Aorta (tissue), 5 donors: ENCODE data around the gene SEMA6A. TPM values are rescaled to one million over a fixed set of nuclear protein-coding genes. Genes with fewer than 3 reads are reported as not detected.
"Not testable (repeated sequence)": the region's sequence is repeated elsewhere in the genome, so short reads cannot be mapped to it uniquely, and the experiment has no call there.

Source experiments
- ATAC-seq: fragments of 200-7000 bp; cut with Tn5 transposase; one replicate; pipeline ENCODE4 v1.9.1; 2022; ENCODE audit warnings: moderate library complexity; ENCODE audit not compliant: low FRiP score
- DNase-seq, 2 donors: peaks; one replicate each; pipeline ENCODE4 v3.0.0-alpha.2; 2020
- H3K27ac ChIP-seq, 2 donors: one replicate each; pipeline ENCODE4 v1.5.1; 2013; ENCODE audit warnings: low read length in 2 of 2, mild to moderate bottlenecking in 2 of 2, moderate library complexity in 2 of 2, control low read depth in 1 of 2, inconsistent platforms in 1 of 2, low read depth in 1 of 2
- H3K27me3 ChIP-seq, 2 donors: one replicate each; pipeline ENCODE4 v1.6.1; 2013; ENCODE audit warnings: control low read depth in 1 of 2, low read length in 1 of 2, mild to moderate bottlenecking in 1 of 2, moderate library complexity in 1 of 2; ENCODE audit not compliant: insufficient read depth in 2 of 2, control insufficient read depth in 1 of 2
- H3K36me3 ChIP-seq, 2 donors: one replicate each; pipeline ENCODE4 v1.6.1; 2013; ENCODE audit warnings: control low read depth in 1 of 2, low read length in 1 of 2, mild to moderate bottlenecking in 1 of 2; ENCODE audit not compliant: insufficient read depth in 2 of 2, control insufficient read depth in 1 of 2
- H3K4me1 ChIP-seq, 2 donors: one replicate each; pipeline ENCODE4 v1.6.1; 2013; ENCODE audit warnings: low read length in 2 of 2, control low read depth in 1 of 2, mild to moderate bottlenecking in 1 of 2, moderate library complexity in 1 of 2; ENCODE audit not compliant: insufficient read depth in 2 of 2, control insufficient read depth in 1 of 2
- H3K4me3 ChIP-seq, 2 donors: one replicate each; pipeline ENCODE4 v1.5.1; 2013; ENCODE audit warnings: low read length in 2 of 2, control low read depth in 1 of 2, mild to moderate bottlenecking in 1 of 2
- H3K9me3 ChIP-seq: one replicate; pipeline ENCODE4 v1.6.1; 2013; ENCODE audit warnings: mild to moderate bottlenecking, low read length; ENCODE audit not compliant: control insufficient read depth
- WGBS, 2 donors: extraction: QIAGEN DNeasy Blood & Tissue Kit; methylation state at CpG; one replicate each; pipeline ENCODE4 v1.1.7; 2013; 5-methylcytosine and 5-hydroxymethylcytosine counted together
- intact Hi-C, 2 donors: fragments of 100-400 bp; cut with DNase I; formaldehyde crosslinking; loops; one replicate each; pipeline versions ENCODE4 v1.14.2 to v1.15.0; 2022
- polyA plus RNA-seq, 2 donors: library from polyadenylated mRNA; stranded (reverse); fragments of 200-250 nt; gene quantifications; one replicate each; pipeline ENCODE4 v1.2.3, GENCODE V29; 2013
- total RNA-seq, 2 donors: library from RNA; stranded (reverse); fragmentation: NEBNext Ultra II Directional; extraction: Animal tissue kit (Norgen Biotek cat#: 25700); gene quantifications; one replicate each; pipeline ENCODE4 v1.2.1, GENCODE V29; 2021
- donor health status: healthy with polysubstance abuse.
- donor health status: Bipolar disorder and iron deficiency.
- donor health status: DM: no; HTN: no; CAD: no.
- donor health status: DM: no; HTN: no; CAD: no.
- donor health status: DM: yes; HTN: yes; CAD: no.

The SEMA6A gene
- total and polyA plus RNA-seq, 4 donors: 0.10 to 28.5 (median 13.0) TPM

GRCh38 chr5:116524051-116524904, 50.3 kb downstream of the SEMA6A start:
- H3K4me3 ChIP-seq: no peak overlapping the region
- H3K36me3 ChIP-seq: no peaks in the 10 kb centered on the region
- intact Hi-C loops: no loop called here
- DNase-seq: no peak
- ATAC-seq: no peak
- no peaks in the 10 kb centered on the region for H3K9me3 ChIP-seq
- WGBS, 2 donors: 51% methylated on average over 3 of the region's 3 CpGs
- H3K27me3 ChIP-seq: no peaks in the 10 kb centered on the region
- H3K27ac ChIP-seq: no peak overlapping the region
- H3K4me1 ChIP-seq: peaks cover 0 to 3% of the 10 kb centered on the region in 2 donors

GRCh38 chr5:116523182-116523581, 51.4 kb downstream of the SEMA6A start:
- H3K9me3 ChIP-seq, H3K27ac ChIP-seq, H3K4me1 ChIP-seq, DNase-seq, H3K36me3 ChIP-seq, intact Hi-C loops, H3K4me3 ChIP-seq, ATAC-seq, H3K27me3 ChIP-seq: not testable (repeated sequence)
- WGBS, 2 donors: 94 to 97% methylated on average over 11 of the region's 11 CpGs

GRCh38 chr5:116522356-116523136, 52.1 kb downstream of the SEMA6A start:
- Histone ChIP-seq H3K27ac (no peak overlapping the region), H3K27me3 (no peaks in the 10 kb centered on the region), H3K36me3 (no peaks in the 10 kb centered on the region), H3K9me3 (no peaks in the 10 kb centered on the region), H3K4me3 (no peak overlapping the region), H3K4me1 (peaks cover 0 to 3% of the 10 kb centered on the region in 2 donors)
- ATAC-seq (no peak), DNase-seq (no peak)
- intact Hi-C loops: no loop called here
- 81 to 84% methylated on average over 9 of the region's 9 CpGs for WGBS, 2 donors

GRCh38 chr5:116521173-116521872, 53.3 kb downstream of the SEMA6A start:
- peaks cover 0 to 3% of the 10 kb centered on the region in 2 donors for H3K4me1 ChIP-seq
- H3K36me3 ChIP-seq: no peaks in the 10 kb centered on the region
- no peaks in the 10 kb centered on the region for H3K9me3 ChIP-seq
- H3K27ac ChIP-seq: no peak overlapping the region
- DNase-seq: no peak
- no peaks in the 10 kb centered on the region for H3K27me3 ChIP-seq
- no peak overlapping the region for H3K4me3 ChIP-seq
- 84 to 85% methylated on average over 5 of the region's 5 CpGs for WGBS, 2 donors
- ATAC-seq: peak; percentile 55
- intact Hi-C loops: no loop called here

- DNase-seq: no peak
These were observed 53.9 kb downstream of the SEMA6A start for GRCh38 chr5:116520771-116521170.

GRCh38 chr5:116518423-116518822, 56.2 kb downstream of the SEMA6A start:
- no peak for DNase-seq
- WGBS, 2 donors: 89% methylated on average over 3 of the region's 3 CpGs
- no peaks in the 10 kb centered on the region for H3K4me1 ChIP-seq
- intact Hi-C loops: no loop called here
- no peak overlapping the region for H3K27ac ChIP-seq
- no peaks in the 10 kb centered on the region for H3K27me3 ChIP-seq
- H3K4me3 ChIP-seq: no peak overlapping the region
- no peak for ATAC-seq
- H3K36me3 ChIP-seq: no peaks in the 10 kb centered on the region
- no peaks in the 10 kb centered on the region for H3K9me3 ChIP-seq

More at GRCh38 chr5:116520771-116521170, 53.9 kb downstream of the SEMA6A start:
- Histone ChIP-seq H3K27me3 (no peaks in the 10 kb centered on the region), H3K4me3 (no peak overlapping the region), H3K4me1 (peaks cover 0 to 3% of the 10 kb centered on the region in 2 donors), H3K9me3 (no peaks in the 10 kb centered on the region), H3K27ac (no peak overlapping the region), H3K36me3 (no peaks in the 10 kb centered on the region)
- peak; percentile 49 for ATAC-seq
- intact Hi-C loops: no loop called here
- 79 to 86% methylated on average over 1 of the region's 1 CpG for WGBS, 2 donors

GRCh38 chr5:116517488-116517887, 57.1 kb downstream of the SEMA6A start:
- H3K4me1 ChIP-seq: no peaks in the 10 kb centered on the region
- H3K36me3 ChIP-seq: no peaks in the 10 kb centered on the region
- WGBS, 2 donors: 91 to 92% methylated on average over 2 of the region's 2 CpGs
- no peak for ATAC-seq
- H3K27ac ChIP-seq: no peak overlapping the region
- no peak overlapping the region for H3K4me3 ChIP-seq
- no peak for DNase-seq
- H3K27me3 ChIP-seq: no peaks in the 10 kb centered on the region
- no peaks in the 10 kb centered on the region for H3K9me3 ChIP-seq
- intact Hi-C loops: no loop called here

- Histone ChIP-seq H3K27ac (no peak overlapping the region), H3K27me3 (no peaks in the 10 kb centered on the region), H3K9me3 (no peaks in the 10 kb centered on the region), H3K4me1 (no peaks in the 10 kb centered on the region), H3K4me3 (no peak overlapping the region), H3K36me3 (no peaks in the 10 kb centered on the region)
- DNase-seq: no peak
- 75 to 76% methylated on average over 4 of the region's 4 CpGs for WGBS, 2 donors
- no peak for ATAC-seq
- intact Hi-C loops: no loop called here
These were observed 58.6 kb downstream of the SEMA6A start for GRCh38 chr5:116516021-116516420.
